C4-2B (cell line): Measurements from ENCODE around the gene FSHB.

Experiments
- CTCF ChIP-seq: fragments of 450-650 bp; conservative IDR thresholded peaks from 2 replicates; pipeline ENCODE4 v1.5.1; 2017; ENCODE audit warnings: mild to moderate bottlenecking
- ZFX ChIP-seq: fragments of 450-650 bp; IDR thresholded peaks from 2 replicates; pipeline ENCODE4 v1.6.1; 2017

GRCh38 chr11:30218278-30218677 lies 12.5 kb upstream of the FSHB start:
- no peak for TF ChIP-seq CTCF
- TF ChIP-seq ZFX: no peak
